DMS79 treated with DMSO at 0.1 percent for 48 hours (cell line): ENCODE results near the gene SLC22A5.

Experiments used
- DNase-seq: peaks from one replicate; lab custom pipeline; 2025; lab: John Stamatoyannopoulos, UW

The SLC22A5 gene

DNA sequence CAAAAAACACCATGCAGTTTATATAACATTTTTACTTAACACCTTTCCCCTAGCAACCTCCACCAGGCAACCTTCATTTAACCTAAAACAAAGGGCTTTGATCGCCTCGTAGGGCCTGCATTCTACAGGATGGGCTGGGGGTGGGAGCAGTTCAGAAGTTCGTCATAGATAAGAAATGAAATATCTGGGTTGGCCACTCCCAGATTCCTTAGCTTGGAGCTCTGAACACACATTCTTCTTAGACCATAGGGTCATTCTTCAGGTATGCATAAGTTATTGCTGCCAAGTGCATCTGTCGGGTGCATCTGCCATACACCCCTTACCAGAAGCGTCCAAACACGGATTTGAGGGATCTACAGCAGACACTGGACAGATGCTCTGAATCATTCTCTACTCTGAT lies 4.3 kb upstream of the SLC22A5 start:
- no peak for DNase-seq

DNA sequence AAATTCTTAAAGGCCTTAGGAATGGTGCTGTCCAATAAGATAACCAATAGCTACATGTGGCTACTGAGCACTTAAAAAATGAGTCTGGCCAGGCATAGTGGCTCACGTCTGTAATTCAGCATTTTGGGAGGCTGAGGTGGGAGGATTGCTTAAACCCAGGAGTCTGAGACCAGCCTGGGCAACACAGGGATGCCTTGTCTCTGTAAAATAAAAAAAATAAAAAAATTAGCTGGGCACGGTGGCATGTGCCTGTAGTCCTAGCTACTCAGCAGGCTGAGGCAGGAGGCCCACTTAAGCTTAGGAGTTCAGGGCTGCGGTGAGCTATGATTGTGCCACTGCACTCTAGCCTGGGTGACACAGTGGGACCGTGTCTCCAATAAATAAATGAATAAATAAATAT lies 1.3 kb upstream of the SLC22A5 start:
- no peak for DNase-seq

DNA sequence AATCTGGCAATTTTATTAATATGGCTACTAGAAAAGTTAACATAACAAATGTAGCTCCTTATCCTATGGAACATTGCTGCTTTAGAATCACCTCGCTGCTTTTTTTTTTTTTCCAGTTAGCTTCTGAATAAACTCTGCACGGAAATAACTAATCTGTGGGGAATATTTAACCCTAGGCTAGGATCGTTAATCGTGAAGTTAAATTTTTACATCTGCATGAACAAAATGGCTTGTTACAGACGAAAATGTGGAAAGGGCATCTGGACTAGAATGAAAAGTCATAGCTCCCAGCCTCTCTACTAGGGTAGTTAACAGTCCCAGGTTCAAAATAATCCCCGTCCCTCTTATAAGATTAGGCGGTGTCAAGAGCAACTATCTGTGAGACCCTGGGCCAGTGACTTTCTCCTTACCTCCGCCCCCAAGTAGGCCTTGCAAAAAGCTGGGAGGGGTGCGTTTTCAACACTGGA lies 470 bp upstream of the SLC22A5 start:
- peak; percentile 9 for DNase-seq

DNA sequence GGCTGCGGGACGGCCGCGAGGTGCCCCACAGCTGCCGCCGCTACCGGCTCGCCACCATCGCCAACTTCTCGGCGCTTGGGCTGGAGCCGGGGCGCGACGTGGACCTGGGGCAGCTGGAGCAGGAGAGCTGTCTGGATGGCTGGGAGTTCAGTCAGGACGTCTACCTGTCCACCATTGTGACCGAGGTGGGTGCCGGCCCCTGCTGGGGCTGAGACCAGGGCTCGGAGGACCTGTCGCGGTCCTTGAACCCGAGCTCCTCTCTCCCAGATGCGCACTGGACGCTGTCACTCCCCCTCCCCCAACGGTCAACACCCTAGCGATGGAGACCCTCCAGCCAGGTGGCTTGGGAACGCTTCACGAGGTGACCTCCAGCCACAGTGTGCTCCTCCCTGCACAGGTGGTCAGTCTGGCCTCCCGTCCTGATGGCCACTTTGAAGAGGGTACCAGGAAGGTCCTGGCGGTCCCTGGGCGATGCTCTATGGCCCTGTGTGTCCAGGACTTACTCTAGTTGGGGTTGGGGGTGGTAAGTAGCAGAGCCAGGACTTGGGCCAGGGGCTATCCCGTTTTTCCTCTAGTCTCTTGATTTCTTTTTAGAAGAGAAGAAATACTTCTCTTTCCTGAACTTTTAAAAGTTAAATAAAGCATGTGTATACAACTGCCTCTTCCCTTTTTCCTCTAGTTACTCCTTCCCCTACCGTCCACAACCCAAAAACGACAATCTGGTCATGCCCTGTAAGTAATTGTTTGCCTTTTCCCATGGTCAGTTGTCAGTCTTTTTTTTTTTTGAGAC lies 866 bp downstream of the SLC22A5 start:
- no peak for DNase-seq

DNA sequence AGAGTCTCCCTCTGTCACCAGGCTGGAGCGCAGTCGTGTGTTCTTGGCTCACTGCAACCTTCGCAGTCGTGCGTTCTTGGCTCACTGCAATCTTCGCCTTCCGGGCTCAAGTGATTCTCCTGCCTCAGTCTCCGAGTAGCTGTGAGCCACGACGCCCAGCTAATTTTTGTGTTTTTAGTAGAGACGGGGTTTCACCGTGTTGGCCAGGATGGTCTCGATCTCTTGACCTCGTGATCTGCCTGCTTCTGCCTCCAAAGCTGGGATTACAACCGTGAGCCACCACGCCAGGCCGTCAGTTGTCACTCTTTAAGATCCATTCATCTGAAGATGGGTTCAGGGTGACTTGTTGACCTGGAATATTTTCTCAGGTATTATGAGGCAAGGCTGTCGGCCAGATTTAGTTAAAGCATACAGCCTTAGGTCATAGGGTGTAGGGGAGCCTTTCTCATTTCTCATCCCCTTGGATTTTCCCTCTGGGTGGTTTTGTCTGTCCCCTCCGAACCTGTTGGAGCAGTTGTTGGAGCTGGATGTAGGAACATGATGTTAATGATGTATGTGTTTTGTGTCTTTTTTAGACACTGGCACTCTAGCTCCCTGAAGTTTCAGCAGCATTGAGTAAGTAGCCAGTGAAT lies 1.6 kb downstream of the SLC22A5 start:
- DNase-seq, result no peak

DNA sequence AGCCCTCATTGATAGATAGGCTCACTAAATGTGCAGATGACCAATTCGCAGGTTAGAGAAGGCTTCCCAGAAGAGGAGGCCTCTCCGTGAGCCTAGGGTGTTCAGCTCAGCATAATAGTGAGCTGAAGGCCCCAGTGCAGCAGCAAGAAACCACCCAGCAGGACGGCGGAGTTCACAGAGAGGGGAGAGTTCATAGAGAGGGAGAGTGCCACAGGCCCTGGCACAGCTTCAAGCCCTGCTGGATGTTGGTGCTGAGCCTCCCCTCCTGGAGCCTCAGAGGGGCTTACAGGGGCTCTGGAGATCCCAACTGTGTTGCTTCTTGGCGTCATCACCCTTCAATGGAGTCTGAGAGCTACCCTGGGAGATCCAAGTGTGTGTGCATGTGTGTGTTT lies 2.1 kb downstream of the SLC22A5 start:
- DNase-seq, result no peak

DNA sequence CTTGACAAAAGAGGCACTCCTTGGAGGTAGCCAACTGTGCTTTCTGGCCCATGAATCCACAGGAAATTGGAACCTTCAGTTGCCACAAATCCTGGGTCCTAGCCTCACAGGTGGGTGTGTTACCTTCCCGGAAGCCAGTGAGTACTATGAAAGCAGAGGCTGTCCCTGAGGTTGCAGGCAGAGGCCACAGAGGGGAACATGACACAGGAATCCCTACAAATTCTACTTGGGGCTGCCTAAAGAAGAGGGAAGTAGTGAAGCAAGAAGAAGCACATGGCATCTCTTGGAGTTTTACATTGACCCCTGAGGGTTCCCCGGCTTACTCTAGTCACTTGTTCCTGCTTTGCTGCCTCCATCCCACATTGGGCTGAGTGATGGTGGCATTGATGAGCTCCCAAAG lies 2.6 kb downstream of the SLC22A5 start:
- DNase-seq, result no peak

DNA sequence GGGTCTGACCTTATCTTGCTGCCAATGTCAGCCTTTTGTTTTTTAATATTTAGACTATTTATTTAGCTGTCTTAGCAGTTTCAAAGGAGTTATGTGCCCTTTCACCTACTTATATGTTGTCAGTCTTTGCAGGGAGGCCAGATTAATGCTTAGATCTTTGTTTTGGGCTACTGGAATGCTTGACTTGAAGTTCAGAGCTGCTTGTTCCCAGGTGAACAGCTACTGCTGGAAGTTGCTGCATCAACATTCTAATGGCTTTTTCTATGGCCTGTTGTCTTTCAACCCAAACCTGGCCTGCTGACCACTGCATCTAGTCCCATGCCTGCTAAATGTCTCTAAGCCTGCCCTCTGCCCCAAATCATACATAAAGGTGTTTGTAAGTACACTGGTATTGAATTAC lies 3.0 kb downstream of the SLC22A5 start:
- no peak for DNase-seq

DNA sequence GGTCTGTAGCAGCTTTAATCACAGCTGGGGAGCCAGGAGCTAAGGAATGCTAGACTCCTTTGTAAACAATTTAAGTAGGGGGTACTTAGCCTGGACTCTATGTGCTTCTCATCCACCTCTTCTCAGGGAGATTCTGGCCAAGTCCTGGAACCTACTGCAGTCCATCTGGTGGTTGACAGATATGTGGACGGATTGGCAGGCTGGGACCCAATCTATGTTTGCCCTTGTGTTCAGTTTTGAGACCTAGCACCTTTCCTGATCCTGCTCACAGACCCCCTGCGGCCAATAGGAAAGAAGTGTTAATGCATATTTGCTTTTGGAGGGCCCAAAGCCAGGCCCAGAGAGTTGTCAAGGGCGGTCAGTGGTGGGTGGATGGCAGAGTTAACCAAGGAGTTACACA lies 6.4 kb downstream of the SLC22A5 start:
- DNase-seq, result no peak

DNA sequence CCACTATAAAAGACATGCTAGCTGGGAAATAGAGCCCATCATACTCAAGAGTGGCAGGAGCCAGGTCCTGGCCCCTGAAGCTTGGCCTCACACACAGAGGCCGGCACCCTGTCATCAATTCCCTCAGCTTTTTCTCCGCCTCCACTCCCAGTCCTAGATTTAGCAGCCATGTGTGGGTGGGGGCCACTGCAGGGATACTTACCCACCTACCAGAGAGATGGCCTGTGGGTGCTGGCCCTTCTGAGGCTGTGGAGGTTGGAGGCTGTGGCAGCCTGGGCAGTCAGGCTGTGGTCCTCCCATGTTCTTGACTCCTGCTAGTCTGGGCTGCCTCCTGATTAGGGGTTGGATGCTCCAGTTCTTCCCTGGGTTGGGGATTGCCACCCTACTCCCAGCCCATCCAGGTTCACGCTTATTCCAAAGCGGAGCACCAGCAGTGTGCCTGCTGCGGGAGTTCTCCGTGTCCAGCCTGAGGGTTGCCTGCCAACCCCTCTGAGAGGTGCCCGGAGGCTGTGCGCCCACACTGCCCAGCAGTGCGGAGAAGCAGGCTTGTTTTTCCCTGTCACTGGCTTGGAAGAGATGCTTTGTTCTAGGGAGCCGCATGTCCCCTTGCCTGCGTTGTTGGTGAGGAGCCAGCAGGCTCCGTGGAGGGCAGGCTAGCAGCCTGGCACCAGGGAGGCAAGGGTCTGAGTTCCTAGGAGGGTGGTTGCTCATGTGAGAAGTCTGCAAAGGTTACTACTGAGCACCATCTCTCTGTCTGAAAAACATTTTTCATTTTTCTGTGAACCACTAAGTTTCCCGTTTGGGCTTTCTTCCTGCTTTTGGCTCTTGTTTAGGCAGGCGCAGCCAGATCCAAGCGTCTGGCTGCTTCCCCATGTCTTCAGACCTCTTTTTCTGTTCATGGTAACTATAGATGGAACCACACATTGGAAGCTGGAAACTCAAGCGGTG lies 7.5 kb downstream of the SLC22A5 start:
- DNase-seq, result no peak

DNA sequence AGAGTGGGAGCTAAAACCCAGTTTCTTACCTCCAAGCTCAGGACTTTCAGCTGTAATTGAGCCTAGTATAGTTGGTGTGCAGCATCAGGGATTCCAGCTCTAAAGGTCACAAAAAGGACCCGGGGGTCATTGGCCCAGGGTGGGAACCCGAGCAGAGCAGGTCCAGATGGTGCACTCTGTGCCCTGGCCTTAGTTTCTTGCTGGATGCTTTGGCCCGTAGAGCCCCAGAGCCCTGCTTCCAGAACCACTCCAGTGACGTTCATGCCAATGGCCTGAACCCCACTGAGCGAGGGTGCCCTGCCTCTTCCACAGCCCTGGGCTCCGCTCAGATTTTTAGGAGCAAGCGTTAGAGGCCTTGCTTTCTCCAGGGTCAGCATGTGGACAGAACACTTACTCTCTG lies 8.2 kb downstream of the SLC22A5 start:
- DNase-seq, result no peak

DNA sequence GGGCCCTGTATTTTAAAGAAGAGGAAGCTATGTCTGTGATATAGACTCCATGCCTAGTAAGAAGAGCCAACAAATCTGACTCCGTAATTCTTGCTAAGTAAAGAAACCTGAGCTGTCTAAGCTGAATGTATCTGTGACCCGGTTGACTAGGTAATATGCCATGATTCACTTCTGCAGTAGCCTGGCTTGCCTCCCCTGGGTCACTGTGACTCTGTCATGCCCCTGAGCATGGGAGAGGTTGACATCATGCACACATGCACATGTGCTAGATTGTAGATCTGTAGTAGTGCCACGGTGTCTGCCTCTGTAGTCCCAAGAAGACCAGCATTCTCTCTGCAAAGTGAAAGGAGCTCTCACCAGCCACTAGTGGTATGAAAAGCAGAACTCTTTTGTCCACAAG lies 9.1 kb downstream of the SLC22A5 start:
- DNase-seq, result no peak

DNA sequence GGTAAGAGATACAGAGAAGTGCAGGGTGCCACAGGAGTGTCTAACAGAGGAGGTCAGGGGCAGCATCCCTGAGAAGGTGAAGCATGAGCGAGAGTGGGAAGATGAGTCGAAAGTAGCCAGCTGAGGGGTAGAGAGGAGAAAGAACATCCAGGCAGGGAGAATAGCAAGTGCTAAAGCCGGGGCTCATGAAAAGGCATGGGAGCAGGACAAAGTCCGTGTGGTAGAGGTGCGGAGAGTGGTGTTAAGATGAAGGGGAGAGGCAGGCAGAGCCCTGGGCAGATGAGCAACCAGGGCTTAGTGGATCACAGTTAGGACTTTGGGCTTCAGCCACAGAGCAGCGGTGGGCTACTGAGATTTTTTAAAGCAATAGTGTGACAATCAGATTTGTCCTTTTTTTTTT lies 10.5 kb downstream of the SLC22A5 start:
- no peak for DNase-seq

DNA sequence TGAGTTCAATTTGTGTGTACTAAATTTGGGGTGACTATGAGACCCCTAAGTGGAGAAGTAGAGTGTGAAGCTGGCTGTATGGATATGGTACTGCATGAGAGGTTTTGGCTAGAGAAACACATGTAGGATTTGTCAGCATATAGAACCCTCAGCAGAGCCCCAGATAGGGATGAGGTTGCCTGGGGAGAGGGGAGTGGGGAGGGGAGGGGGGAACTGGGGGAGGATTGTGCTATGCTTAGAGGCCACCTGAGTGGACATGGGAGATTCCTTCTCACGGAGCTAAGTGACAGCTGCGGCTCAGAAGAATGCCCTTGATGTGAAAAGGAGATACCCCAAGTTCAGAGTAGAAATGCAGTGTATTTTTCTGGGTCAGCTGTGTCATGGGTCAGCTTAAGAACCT lies 11.2 kb downstream of the SLC22A5 start:
- no peak for DNase-seq

DNA sequence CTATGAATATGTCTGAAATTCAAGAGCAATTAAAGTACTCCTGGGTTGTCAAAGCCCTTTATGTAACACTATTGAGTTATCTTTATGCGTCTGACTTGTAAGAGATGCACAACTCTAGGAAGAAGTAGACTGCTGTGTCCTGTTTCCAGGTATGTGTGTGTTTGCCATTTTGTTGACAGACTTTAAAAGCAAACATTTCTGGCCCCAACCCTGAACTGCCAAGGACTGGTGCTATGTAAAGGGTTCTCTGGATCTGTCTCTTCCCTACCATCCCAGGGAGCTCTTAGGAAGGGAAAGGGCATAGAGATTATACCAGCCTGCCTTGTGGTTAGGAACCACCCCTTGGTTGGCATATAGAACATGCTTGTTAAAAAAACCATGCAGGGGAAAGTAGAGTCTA lies 12.1 kb downstream of the SLC22A5 start:
- no peak for DNase-seq

DNA sequence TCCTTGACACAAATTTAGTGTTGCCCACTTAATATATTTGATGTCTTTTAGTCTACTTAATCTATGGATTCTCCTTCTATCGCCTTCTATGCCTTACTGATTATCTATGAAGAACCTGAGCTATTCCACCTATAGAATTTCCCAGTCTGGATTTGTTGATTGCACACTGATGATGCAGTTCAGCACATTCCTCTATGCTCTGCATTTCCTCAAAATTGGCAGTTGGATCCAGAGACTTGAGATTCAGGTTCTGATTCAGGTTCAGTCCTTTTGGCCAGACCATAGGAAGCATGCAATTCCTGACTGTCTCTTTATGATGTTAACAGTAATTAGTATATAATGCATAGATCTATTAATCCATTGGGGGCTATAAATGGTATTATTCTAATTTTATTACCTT lies 13.8 kb downstream of the SLC22A5 start:
- no peak for DNase-seq

DNA sequence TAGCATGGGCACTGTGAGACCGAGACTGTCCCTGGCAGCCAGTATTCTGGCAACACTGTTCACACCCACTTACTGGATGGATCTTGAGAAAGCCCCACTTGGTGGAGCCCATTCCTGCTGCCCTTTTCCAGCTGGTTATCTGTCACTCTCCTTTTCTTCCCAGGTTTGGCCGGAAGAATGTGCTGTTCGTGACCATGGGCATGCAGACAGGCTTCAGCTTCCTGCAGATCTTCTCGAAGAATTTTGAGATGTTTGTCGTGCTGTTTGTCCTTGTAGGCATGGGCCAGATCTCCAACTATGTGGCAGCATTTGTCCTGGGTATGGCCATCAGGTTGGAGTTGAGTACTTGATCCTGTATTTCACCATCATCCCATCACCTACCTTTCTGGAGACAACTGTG lies 14.5 kb downstream of the SLC22A5 start:
- DNase-seq, result no peak

DNA sequence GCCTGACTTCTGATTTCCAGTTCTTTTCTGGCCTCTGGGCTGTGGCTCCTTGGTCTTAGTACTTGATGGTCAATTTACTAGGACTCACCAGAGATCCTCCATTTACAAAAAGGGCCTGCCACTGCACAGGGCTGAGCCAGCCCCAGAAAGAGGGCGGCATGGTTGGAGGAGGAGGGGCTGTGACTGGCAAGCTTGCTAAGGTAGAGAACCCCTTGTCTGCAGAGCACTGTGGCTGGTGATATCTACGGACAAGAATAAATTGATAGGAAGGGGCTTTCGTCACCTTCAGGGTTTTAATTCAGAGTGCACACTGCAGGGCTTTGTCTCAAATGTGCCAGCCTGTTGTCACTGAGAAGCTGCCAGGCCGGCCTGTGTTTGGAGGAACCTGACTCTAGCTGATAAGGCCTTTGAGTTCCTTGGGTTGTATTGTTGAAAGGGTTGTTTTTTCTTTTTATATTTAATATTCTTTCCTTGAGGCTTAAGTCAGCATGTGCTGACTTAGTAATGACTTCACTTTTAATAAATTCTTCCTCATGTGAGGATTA lies 15.1 kb downstream of the SLC22A5 start:
- DNase-seq, result no peak

DNA sequence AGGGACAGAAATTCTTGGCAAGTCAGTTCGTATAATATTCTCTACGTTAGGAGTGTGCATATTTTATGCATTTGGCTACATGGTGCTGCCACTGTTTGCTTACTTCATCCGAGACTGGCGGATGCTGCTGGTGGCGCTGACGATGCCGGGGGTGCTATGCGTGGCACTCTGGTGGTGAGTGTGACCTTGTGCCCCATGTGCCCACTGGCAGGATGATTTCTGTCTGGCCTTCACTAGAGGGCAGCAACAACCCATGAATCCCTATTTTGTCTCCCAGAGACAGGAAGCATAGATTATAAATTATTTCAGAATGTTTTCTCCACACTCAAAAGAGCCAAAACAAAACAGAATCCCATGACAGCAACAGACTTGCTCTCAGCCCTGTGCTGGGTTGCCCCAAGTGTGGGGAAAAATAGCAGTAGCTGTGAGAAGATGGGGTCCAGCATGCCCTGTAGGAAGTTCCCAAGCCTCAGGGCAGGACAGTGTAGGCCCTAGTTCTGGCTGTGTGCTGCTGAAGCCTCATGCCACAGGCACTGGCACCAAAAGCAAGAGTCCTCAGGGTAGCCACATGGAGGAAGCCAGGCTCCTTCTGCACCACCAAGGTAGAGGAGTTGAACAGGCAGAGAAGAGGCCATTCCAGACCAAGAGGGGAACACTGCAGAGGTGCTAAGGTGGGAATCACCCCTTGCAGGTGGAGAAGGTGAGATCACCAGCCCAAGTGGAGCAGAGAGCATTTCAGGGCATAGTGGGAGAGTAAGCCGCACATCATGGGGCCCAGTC lies 16.0 kb downstream of the SLC22A5 start:
- DNase-seq, result peak; percentile 31

DNA sequence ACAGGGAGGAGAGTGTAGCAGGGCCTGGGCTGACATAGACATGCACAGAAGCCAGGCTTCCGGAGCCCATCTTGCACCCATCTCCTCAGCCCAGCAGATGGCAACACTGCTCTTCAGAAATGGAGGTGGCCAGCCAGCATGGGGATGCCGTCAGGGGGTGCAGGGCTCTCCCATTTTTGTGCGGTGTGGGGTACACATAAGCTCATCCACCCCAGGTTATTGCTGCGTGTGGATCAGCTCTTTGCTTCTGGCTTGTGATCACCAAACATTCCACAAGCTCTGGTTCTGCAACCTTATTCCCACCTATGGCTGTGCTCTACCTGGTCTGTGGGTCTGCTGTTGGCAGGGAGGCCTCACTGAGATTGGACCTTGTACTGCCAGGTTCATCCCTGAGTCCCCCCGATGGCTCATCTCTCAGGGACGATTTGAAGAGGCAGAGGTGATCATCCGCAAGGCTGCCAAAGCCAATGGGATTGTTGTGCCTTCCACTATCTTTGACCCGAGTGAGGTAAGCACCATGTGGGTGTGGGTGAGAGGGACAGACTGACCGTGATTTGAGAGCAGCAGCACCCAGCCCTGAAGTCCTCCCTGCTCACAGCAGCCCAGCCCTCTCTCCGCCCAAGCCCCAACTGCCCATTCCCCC lies 17.3 kb downstream of the SLC22A5 start:
- DNase-seq, result peak; percentile 17

DNA sequence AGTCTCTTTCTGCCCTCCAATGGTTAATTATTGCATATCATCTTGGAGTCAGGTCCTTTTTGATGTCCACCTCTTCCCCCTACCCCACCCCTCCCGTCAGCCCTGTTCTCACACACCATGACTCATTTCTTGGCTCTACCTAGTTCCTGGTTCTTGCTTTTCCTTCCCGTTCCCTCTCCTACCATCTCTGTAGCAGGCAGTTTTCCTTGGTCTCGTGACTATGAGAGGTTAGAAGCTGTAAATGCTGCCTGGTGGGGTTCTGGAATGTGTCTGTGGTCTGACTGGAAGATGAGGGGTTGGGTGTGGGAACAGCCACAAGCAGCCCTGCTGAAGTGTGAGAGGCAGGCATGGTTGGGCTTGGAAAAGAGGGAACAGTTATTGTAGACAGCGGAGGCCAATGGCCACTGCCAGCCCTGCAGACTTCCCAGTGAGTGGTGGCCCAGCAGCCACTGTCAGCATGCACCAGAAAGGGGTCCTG lies 18.2 kb downstream of the SLC22A5 start:
- DNase-seq, result peak; percentile 36
